ENCODE data around the gene SLC30A7.
"Not testable (repeated sequence)": the region's sequence is repeated elsewhere in the genome, so short reads cannot be mapped to it uniquely, and the experiment has no call there.

SLC30A7 gene, protein sequence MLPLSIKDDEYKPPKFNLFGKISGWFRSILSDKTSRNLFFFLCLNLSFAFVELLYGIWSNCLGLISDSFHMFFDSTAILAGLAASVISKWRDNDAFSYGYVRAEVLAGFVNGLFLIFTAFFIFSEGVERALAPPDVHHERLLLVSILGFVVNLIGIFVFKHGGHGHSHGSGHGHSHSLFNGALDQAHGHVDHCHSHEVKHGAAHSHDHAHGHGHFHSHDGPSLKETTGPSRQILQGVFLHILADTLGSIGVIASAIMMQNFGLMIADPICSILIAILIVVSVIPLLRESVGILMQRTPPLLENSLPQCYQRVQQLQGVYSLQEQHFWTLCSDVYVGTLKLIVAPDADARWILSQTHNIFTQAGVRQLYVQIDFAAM

DNA sequence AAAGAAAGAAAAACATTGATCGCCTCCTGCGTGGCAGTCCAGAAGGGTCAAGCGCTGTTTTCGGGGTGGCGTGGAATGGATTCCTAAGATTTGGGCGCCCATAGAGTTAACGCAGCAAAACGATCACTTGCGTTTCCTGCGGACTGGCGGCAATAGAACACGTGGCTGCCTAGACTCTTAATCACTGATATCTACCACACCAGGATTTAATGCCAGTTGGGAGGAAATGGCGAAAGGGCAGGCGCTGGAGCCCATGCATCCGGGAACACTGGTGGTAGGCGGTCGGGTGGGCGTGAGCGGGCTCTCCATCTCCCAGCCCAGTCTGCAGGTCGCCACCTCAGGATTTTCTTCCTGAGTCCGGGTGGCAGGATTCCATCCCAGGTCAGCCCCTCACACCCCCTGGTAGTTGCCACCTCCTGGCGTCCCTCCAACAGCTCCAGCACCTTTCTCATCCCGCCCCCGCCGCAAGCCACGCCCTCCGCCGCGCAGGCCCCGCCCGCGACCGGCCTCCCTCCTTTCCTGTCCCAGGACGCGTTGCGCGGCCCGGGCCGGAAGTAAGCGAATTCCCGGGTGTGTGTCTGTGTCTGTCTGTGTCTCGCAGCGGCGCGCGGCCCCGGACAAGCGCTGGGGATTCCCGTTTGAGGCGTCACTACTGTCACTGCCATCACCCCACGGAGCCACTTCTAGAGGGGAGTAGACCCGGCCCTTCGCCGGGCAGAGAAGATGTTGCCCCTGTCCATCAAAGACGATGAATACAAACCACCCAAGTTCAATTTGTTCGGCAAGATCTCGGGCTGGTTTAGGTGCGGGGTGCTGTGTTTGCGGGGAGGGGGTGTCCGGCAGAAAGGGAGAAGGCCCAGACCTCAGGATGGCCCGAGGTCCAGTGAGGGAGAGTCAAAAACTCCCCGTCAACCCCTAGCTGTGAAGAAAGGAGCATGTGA is at the start of gene SLC30A7:
Gene SLC30A7 (plus strand): TSS at position 551 of the 941 bp plus-strand sequence. CDS start 173 bp downstream, at position 724.
- DNase-seq (ENCODE audit: low read depth in 2 of 2, low spot score in 1 of 2): peak; percentile 92 to 96

GRCh38 chr1:100847361-100848082 is 48.4 kb upstream of the SLC30A7 start:
- DNase-seq (ENCODE audit: low read depth in 2 of 2, low spot score in 1 of 2): no peak

DNA sequence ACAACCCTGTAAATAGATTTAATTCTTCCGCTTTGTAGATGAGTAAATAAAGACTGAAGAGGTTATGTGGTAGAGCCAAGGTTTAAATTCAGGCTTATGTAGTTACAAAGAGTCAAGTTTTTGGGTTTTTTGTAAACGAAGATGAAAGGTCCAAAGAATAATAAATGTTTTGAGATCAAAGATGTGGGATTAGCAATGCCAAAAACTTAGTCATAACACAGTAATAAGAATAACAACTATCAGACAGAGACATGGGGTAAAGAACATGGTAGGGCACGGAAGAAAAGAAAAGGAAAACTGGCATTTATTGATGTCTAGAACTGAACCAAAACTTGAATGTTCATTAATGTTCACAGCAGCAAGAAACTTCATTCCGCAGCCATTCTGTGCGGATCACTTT is 44.2 kb upstream of the SLC30A7 start:
- DNase-seq (ENCODE audit: low read depth in 2 of 2, low spot score in 1 of 2): no peak

GRCh38 chr1:100852976-100853375 is 42.9 kb upstream of the SLC30A7 start:
- no peak for DNase-seq (ENCODE audit: low read depth in 2 of 2, low spot score in 1 of 2)

DNA sequence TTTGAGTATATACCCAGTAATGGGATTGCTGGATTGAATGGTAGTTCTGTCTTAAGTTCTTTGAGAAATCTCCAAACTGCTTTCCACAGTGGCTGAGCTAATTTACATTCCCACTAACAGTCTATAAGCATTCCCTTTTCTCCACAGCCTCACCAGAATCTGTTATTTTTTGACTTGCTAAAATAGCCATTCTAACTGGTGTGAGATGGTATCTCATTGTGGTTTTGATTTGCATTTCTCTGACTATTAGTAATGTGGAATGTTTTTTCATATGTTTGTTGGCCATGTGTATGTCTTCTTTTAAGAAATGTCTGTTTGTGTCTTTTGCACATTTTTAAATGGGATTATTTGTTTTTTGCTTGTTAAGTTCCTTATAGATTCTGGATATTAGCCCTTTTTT is 40.8 kb upstream of the SLC30A7 start:
- DNase-seq (ENCODE audit: low read depth in 2 of 2, low spot score in 1 of 2): not testable (repeated sequence)

- DNase-seq (ENCODE audit: low read depth in 2 of 2, low spot score in 1 of 2): no peak
Observed at GRCh38 chr1:100860397-100860991, 35.4 kb upstream of the SLC30A7 start.

DNA sequence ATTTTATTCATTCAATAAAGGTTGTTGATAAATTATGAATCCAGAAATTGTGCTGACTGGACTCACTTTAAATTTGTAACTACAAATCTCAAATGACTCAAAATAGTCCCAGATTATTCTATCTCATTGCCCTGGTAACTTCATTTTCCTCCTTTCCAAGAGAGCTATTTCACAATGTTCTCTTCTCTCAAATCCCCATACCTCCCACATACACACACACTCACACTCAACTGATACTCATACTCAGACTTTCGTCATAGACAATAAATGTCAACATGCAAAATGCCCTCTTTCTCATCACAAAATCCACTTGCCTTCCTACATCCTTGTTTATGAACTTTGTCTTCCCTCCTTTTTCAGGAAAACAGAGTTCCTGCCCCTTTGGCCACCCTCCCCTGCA is 34.5 kb upstream of the SLC30A7 start:
- DNase-seq (ENCODE audit: low read depth in 2 of 2, low spot score in 1 of 2): no peak

DNA sequence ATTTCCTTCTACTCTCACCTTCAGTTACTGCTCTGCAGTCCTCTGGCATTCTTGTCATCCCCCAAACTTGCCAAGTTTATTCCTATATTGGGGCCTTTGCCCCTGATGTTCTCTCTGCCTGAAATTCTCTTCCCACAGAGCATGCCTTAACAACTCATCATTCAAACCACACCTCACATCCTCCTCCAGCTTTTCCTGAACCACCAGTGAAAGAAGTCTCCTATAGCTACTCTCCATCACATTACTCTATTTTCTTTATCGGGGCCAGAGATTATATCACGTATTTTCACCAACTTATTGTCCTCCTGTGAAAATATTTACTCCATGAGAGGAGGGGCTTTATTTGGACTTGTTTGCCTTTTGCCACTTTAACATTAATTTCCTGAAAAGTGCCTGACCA is 33.3 kb upstream of the SLC30A7 start:
- no peak for DNase-seq (ENCODE audit: low read depth in 2 of 2, low spot score in 1 of 2)

GRCh38 chr1:100866041-100866900 is 29.6 kb upstream of the SLC30A7 start:
- no peak for DNase-seq (ENCODE audit: low read depth in 2 of 2, low spot score in 1 of 2)

- DNase-seq (ENCODE audit: low read depth in 2 of 2, low spot score in 1 of 2): no peak
Observed at GRCh38 chr1:100866901-100867206, 29.0 kb upstream of the SLC30A7 start.

DNA sequence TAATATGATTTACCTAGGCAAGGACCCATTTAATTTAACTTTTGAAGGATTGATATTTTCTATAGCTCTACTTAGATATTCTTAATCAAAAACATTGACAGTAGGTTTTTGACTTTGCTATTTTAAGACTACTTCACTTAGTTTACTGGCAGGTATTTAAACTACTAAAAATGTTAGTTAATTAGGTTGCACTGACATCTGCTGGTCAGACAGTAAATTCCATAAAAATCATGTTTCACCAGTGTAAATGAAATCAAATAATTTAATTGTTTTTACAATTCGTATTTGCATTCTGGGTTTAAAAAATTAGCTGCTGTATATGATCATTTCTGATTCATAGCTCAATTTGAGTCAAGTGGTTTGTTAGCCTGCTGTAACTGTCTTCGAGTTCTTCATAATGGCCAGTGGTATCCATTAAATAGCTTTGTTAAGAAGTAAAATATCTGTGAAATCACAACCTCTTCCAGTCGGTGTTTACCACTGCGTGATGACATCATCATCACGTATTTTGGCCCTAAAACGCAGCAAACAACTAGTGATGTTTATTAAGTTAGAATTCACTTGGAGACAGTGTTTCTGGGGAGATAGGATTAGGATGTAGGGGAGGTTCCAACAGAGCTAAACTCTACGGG is 27.4 kb upstream of the SLC30A7 start:
- no peak for DNase-seq (ENCODE audit: low read depth in 2 of 2, low spot score in 1 of 2)

DNA sequence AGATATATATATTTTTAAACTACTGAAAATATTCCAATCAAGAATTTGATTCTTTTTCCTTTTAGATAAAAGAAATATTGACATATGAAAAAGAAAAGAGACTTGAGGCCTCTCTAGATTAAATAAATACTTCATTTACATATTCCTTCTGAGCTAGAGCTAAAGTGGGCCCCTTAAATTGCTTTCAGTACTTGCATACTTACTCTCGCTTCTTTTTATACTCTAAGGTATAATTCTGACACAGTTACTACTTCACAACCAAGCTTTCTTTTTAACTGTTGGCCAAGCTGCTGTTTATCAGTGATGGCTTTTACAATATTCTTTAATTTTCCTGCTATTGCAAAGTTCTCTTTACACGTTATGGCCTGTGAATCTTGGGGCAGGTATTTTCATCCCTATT is 25.9 kb upstream of the SLC30A7 start:
- DNase-seq (ENCODE audit: low read depth in 2 of 2, low spot score in 1 of 2): no peak

GRCh38 chr1:100874433-100874832 is 21.5 kb upstream of the SLC30A7 start:
- no peak for DNase-seq (ENCODE audit: low read depth in 2 of 2, low spot score in 1 of 2)

GRCh38 chr1:100875228-100875627 is 20.7 kb upstream of the SLC30A7 start:
- no peak for DNase-seq (ENCODE audit: low read depth in 2 of 2, low spot score in 1 of 2)

DNA sequence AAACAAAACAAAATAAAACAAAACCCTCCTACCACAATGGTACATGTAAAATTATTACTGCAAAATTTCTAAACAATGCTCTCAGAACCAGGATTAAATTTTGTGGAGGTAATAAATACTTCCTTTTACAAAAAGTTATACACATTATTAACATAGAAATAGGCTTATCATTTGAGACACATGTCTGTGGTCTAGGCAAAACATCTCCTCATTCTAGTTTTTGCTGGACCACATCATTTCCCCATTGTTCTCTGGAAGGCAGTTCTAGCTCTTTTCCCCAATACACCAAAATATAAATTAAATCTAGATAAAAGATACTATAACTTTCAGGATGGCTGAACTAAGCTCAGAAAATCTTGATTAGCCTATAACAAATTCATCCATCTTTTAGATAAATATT is 19.6 kb upstream of the SLC30A7 start:
- no peak for DNase-seq (ENCODE audit: low read depth in 2 of 2, low spot score in 1 of 2)

- no peak for DNase-seq (ENCODE audit: low read depth in 2 of 2, low spot score in 1 of 2)
Observed at GRCh38 chr1:100879422-100879821, 16.5 kb upstream of the SLC30A7 start.

DNA sequence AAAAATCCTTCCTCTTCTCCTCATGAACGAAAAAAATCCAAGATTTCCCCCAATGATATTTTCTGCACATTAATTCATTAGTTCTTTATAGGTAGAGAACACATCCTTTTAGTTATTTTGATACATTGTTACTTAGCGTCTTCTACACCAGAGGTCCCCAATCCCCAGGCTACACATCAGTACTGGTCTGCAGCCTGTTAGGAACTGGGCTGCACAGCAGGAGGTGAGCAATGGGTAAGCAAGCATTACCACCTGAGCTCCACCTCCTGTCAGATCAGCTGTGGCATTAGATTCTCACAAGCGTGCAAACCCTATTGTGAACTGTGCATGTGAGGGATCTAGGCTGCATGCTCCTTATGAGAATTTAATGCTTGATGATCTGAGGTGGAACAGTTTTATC is 14.2 kb upstream of the SLC30A7 start:
- no peak for DNase-seq (ENCODE audit: low read depth in 2 of 2, low spot score in 1 of 2)

- no peak for DNase-seq (ENCODE audit: low read depth in 2 of 2, low spot score in 1 of 2)
Observed at GRCh38 chr1:100882698-100883097, 13.2 kb upstream of the SLC30A7 start.

- no peak for DNase-seq (ENCODE audit: low read depth in 2 of 2, low spot score in 1 of 2)
Observed at GRCh38 chr1:100883963-100884362, 11.9 kb upstream of the SLC30A7 start.

DNA sequence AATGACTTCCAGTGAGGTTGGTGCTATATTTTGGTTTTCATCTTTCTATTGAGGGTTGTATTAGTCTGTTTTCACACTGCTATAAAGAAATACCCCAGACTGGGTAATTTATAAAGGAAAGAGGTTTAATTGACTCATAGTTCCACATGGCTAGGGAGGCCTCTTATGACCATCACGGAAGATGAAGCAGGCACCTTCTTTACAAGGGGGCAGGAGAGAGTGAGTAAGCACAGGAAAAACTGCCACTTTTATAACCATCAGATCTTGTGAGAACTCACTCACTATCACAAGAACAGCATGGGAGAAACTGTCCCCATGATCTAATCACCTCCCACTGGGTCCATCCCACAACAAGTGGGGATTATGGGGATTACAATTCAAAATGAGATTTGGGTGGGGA is 6.9 kb upstream of the SLC30A7 start:
- DNase-seq (ENCODE audit: low read depth in 2 of 2, low spot score in 1 of 2): not testable (repeated sequence)

Measured in stimulated activated CD8-positive, alpha-beta memory T cell treated with anti-CD3 and anti-CD28 coated beads, Interleukin-4, amount 100 ng/mL, for 4 hours (primary cell).